ENCODE results near the gene CCDC198.

The CCDC198 gene, protein sequence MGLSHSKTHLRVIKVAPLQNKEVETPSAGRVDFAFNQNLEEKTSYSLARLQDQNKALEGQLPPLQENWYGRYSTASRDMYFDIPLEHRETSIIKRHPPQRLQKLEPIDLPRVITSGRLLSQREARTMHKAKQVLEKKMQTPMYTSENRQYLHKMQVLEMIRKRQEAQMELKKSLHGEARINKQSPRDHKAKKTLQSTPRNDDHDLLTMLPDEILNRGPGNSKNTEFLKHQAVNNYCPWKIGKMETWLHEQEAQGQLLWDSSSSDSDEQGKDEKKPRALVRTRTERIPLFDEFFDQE

DNA sequence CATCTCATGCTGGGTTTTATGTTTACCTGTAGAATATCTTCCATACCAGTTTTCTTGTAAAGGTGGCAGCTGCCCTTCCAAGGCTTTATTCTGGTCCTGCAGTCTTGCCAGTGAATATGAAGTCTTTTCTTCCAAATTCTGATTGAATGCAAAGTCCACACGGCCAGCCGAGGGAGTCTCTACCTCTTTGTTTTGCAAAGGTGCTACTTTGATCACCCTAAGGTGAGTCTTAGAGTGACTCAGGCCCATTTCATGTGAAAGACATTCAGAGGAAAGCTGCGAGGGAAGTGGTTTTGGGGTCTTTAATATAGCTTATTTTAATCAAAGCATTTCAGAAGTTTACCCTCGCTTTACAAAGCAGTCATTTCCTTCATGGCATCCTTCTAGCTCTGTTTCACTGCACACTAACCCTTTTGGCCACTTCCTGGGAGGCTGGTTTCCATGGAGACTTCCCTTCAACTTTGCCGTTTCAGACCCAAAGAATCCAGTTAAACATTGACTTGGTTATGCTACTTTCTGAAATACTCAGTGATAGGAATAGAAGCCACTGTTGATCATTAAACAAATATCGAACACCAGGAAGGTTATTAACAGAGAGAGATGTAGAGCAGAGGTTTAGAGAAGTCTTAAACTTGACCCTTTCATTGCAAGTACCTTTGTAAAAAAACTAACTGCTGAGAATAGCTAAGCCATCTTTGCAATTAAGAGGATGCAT lies at the start of gene CCDC198:
Gene CCDC198 (minus strand): TSS at position 391 of the 715 bp plus-strand sequence. CDS start 142 bp downstream, at position 249.
- no peak for DNase-seq

DNA sequence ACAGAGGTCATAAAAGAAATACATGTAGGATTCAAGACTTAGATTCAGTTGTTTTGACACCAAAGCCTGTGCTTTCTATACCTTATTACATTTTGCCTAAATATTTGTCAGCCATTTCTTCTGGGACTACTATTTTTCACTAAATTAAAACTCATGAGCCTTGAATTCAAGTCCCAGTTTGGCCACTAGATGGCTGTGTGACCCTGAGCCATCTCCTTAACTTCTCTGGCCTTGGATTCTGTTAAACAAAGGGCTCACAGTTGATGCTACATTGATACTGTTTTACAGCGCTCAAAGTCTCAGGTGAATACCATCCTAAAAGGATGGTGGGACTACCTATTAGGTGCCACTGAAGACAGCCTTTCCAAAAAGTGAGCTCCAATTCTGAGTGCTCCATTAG lies 39.6 kb upstream of the CCDC198 start:
- DNase-seq, result peak; percentile 40

DNA sequence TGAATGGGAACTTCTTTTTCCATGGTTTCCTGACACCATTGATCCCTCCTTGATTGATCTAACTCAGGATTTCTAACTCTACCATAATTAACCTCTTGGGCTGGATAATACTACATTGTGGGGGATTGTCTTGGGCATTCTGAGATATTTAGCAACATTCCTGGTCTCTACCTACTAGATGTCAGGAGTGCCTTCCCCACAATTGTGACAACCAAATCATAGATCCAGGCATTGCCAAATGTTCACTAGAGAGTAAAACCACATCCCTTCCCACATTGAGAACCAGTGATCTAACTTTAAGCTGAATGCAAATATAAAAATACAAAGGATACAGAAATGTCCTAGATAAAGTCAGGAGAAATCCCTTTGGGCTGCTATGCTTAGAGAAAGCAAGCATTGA lies 36.9 kb upstream of the CCDC198 start:
- no peak for DNase-seq

DNA sequence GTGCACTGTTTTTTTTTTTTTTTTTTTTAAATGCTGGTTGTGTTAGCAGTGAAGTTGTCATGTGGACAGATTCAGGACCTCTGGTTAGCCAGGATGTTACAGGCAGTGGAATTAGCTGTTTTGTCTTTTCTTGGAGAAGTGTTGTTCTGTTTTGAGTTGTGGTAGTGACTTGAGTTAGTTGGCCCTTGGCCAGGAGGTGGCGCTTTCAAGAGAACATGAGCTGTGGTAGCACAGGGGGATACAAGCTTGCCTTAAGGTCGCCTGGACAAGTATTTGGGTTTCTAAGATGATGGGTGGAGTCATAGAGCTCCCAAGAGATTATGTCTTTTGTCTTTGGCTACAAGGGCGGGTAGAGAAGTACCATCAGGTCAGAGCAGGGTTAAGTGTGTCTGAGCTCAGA lies 33.3 kb upstream of the CCDC198 start:
- DNase-seq, result no peak

DNA sequence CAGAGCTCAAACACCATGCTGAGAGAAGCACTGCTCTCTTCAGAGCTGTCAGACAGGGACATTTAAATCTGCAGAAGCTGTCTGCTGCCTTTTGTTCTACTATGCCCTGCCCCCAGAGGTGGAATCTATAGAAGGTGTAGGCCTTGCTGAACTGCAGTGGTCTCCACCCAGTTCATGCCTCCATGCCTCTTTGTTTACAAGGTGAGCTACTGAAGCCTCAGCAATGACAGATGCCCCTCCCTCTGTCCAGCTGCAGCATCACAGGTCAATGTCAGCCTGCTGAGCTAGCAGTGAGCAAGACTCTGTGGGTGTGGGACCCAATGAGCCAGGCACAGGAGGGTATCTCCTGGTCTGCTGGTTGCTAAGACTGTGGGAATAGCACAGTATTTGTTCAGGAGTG lies 25.4 kb upstream of the CCDC198 start:
- no peak for DNase-seq

DNA sequence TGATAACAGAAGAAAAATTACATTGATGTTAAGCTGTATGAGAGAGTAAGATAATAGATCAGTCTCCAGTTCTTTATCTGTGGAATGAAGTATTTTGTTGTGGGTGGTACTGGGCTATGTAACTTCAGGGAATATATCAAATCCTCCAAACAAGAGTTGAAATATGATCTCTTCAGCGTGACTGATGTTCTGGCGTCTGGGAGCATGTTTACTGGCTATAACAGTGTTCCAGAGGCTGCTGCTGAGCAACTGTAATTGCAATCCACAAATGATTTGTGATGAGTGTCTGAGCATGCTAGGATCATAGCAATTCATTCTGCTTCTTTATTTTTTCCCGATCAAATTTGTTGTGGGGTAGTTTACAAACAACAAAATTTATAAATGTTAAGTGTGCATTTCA lies 18.6 kb upstream of the CCDC198 start:
- DNase-seq, result peak; percentile 78

DNA sequence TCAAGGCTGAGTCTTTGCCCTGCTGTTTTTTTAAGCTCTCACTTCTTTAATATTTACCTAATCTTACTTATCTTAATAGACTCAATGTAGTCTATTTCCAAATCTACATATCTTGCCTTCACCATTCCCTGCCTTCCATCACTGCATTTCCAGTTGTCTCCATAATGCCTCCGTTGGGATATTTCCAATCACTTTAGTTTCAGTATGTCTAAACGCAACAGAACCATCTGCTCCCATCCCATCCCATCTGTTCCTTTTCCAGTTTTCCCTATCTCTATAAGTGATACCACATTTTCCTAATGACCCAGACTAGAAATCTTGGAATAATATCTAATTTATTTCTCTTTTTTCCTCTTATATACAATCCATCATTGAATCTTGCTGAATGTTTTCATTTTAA lies 15.1 kb upstream of the CCDC198 start:
- no peak for DNase-seq

DNA sequence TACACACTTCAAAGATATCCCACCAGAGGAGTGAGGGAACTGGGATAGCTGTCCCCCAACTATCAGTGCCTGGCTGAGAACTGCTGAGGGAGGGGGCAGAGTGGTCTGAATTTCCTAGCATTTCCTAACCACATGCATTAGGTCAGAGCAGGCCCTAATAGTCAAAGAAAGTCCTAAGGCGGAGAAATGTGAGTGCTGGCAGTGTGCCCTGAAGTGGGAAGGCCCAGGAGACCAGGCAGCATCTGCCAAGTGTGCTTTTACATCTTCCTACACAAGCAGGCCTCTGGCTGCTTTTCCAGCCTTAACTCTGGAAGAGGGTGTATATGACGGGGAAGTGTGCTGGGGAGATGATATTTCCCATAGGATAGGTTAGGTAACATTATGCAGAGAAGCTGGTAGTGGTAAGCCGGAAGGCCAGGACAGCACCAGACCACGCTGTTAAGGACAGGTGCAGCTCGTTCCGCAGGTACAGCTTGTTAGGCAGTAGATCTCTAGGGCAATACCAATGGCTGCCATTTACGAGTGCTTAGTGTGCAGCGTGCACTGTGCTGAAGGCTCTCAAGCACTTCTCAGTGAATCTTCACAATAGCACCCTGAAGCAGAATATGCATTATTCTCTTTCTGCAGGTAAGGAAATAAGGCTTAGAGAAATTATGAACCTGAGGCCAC lies 9.1 kb upstream of the CCDC198 start:
- peak; percentile 100 for DNase-seq

DNA sequence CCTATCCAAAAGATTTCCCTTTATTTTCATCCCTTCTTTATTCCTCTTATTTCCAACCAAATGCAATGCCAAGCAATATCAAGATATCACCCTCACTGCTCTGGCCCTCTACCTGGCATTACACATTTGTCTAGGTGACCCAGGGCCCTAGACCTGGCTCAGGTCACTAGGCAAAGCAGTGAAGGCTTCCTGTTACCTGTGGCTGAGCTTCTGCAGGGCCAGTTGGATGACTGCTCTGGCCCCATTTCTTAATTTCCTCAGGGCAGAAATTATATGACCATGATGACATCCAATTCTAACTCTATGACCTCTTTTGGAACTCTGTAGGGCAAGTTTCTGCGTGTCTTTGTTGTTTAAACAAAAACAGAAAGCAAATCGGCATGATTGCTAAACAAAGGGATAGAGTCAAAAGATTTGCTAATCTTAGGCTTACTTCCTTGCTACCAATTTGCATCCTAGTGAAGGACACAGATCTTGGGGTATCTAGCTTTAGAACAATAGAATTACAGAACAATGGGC lies 7.4 kb upstream of the CCDC198 start:
- no peak for DNase-seq

DNA sequence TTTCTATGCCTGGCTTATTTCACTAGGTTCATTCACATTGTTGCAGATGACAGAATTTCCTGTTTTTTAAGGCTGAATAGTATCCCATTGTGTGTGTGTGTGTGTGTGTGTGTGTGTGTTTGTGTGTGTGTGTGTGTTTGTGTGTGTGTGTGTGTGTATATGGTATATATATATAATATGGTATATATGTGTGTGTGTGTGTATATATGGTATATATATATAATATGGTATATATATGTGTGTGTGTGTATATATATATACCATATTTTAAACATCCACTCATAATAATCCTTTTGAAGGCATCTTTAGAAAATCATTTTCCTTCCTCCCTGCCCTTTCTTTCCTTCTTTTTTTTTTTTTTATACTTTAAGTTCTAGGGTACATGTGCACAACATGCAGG lies 5.0 kb upstream of the CCDC198 start:
- no peak for DNase-seq

DNA sequence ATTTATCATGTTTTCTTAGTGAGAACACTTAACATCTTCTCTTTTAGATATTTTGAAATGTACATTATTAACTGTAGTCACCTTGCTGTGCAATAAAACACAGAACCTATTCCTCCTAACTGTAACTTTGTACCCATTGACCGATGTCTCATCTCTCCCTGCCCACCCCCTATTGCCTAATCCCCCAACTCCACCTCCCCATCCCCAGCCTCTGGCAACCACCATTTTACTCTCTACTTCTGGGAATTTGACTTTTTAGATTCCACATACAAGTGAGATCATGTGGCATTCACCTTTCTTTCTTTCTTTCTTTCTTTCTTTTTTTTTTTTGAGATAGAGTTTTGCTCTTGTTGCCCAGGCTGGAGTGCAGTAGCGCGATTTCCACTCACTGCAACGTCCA lies 4.4 kb upstream of the CCDC198 start:
- no peak for DNase-seq

DNA sequence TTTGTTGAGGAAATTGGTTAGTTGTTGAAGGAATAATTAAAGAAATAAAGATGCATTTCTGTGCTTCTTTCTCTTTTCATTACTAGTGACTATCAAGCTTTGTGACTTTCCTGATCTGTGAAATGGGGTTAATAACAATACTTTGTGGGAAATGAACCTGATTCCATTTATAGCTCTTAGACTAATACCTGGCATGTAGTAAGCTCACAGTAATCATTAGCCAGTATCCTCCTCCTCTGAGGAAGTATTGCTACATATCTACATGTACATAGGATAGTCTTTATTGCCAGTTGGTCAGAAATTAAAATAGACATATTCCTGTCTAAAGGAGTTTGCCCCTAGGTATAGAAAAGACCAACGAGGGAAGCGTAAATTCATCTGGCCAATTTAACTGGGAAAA lies 1.8 kb upstream of the CCDC198 start:
- DNase-seq, result no peak

DNA sequence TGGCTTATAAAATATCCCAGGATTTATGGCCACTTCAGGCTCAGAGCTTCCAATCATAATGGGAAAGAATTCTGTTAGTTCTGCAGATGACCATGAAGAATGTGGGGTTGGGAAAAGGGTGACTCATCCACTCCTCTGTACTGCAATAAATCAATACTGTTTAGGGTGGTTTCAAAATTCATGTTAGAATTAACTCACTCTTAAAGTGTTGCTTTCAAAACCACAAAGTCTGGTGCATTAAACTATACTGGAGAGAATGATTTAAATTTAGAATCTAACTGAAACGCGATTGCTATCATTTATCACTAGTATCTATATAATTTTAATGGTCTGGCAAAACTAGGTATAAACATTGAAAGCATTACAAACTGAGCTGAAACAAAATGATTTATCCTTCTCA lies 798 bp downstream of the CCDC198 start:
- DNase-seq, result peak; percentile 81

DNA sequence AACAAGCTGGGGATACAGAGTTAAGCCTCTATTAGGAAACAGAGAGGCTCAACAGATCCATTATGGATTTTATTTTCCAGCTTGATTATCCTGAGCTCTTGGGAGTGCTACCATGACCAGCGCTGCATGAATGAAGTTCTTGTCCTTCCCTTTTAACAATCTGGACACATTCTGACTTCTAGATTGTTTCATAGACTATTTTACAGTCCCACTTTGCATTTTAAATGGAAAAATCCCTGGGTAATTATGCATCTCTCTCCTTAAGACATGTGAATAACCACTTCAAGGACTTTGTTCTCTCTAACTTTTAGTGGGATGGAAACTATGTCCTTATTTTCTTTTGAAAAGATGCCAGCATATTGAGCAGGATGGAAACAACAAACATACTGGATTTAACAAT lies 2.0 kb downstream of the CCDC198 start:
- no peak for DNase-seq

DNA sequence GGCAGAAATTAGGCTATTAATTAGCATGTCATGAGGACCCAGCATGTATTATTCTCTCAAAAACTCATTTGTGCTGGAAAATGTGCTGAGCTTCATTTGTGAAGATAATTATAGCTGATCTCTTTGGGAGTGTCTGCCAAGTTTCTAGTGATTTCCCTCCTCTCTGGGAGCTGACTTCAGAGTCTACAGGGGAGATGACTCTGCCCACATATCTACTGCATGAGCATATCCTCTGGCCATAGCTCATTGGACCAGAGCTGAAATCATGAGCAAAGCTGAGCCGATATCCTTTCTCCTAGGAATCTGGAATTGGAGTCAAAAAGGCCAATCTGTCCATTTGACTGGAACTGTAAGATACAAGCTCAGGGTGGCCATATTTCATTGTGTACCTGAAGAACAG lies 5.9 kb downstream of the CCDC198 start:
- no peak for DNase-seq

DNA sequence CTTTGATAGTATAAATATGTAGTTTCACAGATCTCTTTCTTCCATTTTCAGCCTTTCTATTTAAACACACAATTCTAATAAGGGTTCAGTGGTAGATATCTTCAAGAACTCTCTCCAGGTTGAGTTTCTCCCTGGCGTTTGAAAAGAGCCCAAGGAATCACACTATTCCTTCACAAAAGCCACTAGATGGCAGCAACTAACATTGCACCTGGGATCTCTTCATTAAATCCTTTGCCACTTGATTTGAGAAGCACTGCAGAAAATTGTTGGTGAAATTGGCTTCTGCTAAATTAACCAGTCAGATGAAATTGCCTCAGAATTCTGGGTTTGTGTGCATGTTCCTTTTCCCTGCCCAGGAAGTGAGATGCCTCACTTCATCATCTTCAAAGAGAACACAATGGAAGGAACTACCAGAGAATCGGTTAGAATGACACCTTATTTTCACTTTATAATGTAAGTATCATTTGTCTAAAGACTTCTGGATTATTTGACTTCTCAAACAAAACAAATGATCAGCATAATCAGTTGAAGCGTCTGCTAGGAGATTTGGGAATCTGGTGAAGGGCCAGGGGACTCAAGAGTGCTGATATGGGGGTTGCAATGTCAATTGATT lies 6.8 kb downstream of the CCDC198 start:
- DNase-seq, result peak; percentile 92

DNA sequence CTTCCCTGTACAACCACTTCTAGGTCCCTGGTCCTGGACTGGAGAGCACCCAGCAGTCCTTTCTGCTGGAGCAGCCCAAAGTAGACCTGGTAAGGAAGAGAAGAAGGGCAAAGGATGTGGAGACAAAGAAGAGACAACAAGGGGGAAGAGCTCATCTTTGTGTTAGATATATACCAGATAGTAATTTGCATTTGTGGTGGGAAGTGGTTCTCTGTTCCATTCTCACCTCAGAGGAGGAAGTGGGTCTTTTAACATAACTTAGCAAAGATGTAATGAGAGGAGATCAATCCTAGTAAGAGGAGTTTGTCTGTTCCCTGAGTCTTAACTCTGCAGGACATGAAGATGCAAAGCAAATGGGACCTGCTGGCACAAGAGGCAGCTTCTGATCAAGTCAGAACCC lies 8.0 kb downstream of the CCDC198 start:
- DNase-seq, result no peak

DNA sequence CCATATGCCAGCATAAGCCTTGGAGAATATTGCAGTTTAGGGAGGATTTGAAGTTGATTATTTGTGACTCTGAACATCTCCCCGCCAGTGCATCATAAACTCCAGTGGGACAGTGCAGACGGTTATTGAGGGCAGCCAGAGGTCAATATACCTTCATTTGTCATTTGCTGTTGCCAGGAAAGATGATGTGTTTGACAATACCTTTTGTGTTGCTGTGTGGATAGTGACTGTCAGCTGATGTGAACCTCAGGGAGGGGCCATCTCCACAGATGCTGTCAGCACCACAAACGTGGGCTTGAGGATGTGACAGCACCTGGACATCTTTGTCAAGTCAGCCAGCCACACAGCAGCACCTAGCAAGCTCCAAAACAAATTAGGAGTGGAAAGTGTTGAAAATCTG lies 11.5 kb downstream of the CCDC198 start:
- no peak for DNase-seq

DNA sequence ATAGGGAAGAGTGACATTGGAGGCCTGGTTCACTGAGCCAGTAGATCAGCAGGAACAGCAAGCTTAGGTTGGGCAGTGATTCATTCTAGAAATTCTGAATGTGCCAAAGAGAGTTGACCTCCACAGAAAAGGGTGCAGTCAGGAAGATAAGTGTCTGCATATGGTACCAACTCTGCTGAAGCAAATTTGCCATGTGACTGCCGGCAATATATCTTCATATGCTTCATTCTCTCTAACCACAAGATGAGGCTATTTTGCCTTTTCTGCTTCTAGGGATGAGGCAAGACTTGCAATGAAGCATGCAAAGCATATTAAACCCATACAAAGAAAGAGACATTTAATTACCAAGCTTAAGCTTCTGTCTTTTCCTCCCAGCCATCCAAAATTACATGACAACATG lies 13.6 kb downstream of the CCDC198 start:
- no peak for DNase-seq

DNA sequence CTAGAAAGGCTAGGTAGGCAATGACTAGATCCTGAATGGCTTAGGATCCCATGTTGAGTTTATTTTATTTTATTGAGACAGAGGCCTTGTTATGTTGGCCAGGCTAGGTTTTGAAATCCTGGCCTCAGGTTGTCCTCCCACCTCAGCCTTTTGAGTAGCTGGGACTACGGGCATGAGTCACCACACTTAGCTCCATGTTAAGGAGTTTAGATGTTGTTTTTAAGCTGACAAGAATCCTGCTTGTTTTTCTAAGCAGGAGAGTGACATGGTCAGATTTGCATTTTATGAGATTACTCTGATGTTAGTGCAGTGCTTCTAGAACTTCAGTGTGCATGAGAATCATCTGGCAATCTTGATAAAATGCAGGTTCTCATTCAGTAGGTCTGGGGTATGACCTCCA lies 14.5 kb downstream of the CCDC198 start:
- no peak for DNase-seq

DNA sequence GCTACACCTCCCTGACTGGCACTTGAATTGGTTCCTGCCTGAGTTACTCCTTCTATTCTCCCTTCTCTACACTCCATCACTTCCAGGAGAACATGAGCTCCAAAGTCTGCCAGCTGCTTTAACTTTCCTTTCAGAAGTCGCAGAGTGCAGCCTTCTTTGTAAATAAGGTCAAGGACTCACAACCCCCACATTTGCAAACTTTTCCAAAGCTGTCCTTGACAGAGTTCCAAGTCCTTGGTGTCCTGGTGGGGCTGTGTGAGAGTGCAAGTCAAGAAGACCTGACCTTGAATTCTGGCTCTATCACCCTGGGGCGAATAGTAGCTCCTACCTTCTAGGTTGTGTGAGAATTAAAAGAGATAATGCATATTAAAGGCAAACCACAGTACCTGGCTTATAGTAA lies 15.6 kb downstream of the CCDC198 start:
- no peak for DNase-seq

DNA sequence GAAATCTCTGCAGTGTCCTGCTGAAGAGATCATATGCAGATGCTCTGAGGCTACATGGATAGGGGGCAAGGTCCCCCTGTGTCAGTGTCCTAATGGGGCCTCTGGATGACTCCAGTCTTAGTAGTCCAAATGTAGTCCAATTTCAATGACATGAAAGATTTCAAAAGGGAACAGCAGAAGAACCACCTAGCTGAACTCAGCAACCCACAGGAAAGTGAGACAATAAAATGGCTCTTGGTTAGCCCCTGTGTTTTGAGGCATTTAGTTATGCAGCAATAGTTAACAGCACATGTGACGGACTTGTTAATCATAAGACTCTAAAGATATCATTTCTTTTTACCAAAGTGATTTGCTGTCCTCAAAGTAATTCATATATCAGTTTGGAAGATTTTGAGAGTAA lies 22.7 kb downstream of the CCDC198 start:
- DNase-seq, result no peak

DNA sequence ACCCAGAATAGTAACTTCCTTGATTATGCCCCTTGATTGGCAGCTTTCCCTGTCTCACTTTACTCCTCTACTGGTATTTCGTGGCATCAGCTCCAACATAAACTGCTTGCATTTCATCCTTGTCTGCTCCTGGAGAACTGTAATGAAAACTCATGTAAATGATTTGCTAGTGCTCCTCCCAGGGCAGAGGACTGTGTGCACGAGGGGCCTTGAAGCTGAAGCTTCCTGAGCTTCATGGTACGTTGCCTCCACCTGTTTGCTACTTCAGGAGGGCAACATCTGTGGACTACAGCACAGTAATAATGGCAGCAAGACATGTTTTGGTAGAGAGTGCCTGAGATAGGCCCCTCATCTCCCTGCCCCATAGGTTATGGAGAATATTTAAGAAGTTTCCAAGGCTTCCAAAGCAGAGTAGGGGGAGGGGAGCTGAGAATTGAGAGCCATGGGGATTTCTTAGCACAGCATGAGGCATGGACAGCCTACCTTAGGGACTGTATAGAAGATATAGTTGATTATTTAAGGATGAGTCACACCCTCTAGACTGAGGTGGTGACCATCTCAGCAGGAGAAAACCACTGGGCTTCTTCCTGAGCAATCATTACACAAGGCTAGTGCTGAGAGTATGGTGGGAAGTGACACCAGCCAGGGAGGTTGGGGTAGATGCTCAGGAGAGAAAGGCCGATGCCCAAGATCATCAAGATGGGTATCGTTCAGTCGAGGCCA lies 29.5 kb downstream of the CCDC198 start:
- DNase-seq, result peak; percentile 12
